Mesothelial cell of epicardium (in vitro differentiated cells): ENCODE data around the gene MBOAT1. TPM values are rescaled to one million over a fixed set of nuclear protein-coding genes. Genes with fewer than 3 reads are reported as not detected.

Source experiments
- DNase-seq, 2 experiments: peaks; one replicate each; pipeline ENCODE4 v3.0.0; 2021; ENCODE audit warnings: low spot score in 2 of 2; ENCODE audit not compliant: unreplicated experiment in 2 of 2
- H3K27ac Mint-ChIP-seq: 2 replicates; pipeline ENCODE4 v1.8.0; 2021; ENCODE audit warnings: mixed read lengths
- H3K27me3 Mint-ChIP-seq: 2 replicates; pipeline ENCODE4 v1.8.0; 2021; ENCODE audit warnings: low read depth, mixed read lengths
- H3K36me3 Mint-ChIP-seq: 2 replicates; pipeline ENCODE4 v1.8.0; 2021; ENCODE audit warnings: mixed read lengths
- H3K4me1 Mint-ChIP-seq: 2 replicates; pipeline ENCODE4 v1.8.0; 2021; ENCODE audit warnings: mixed read lengths
- H3K4me3 Mint-ChIP-seq: 2 replicates; pipeline ENCODE4 v1.8.0; 2021; ENCODE audit warnings: mild to moderate bottlenecking, moderate library complexity, mixed read lengths
- H3K9me3 Mint-ChIP-seq: 2 replicates; pipeline ENCODE4 v1.8.0; 2021; ENCODE audit warnings: mixed read lengths
- CTCF ChIP-seq: fragments of 200-600 bp; sonication (generic); IDR thresholded peaks from one replicate; pipeline ENCODE4 v1.5.0; 2021; ENCODE audit warnings: antibody characterized with exemption; ENCODE audit not compliant: unreplicated experiment
- total RNA-seq: library from RNA; stranded (reverse); gene quantifications from 3 replicates; pipeline ENCODE4 v1.2.1, GENCODE V29; 2021

Gene MBOAT1
- total RNA-seq, 1 donor from 2014 or later = 23.5 TPM

- H3K4me3 Mint-ChIP-seq = no peak overlapping the region
- no peak overlapping the region for H3K27ac Mint-ChIP-seq
- no peak for TF ChIP-seq CTCF
- H3K9me3 Mint-ChIP-seq = no peaks in the 10 kb centered on the region
- H3K36me3 Mint-ChIP-seq = no peaks in the 10 kb centered on the region
- H3K27me3 Mint-ChIP-seq = no peaks in the 10 kb centered on the region
- no peak for DNase-seq
- no peaks in the 10 kb centered on the region for H3K4me1 Mint-ChIP-seq
These were observed 38.2 kb downstream of the MBOAT1 start for GRCh38 chr6:20173833-20174792.

GRCh38 chr6:20172842-20173456, 39.3 kb downstream of the MBOAT1 start:
- no peak for TF ChIP-seq CTCF
- Mint-ChIP-seq H3K4me3 (no peak overlapping the region), H3K36me3 (no peaks in the 10 kb centered on the region), H3K27ac (no peak overlapping the region), H3K27me3 (no peaks in the 10 kb centered on the region), H3K4me1 (no peaks in the 10 kb centered on the region), H3K9me3 (no peaks in the 10 kb centered on the region)
- DNase-seq = no peak

GRCh38 chr6:20170455-20171148, 41.7 kb downstream of the MBOAT1 start:
- no peak for DNase-seq
- no peaks in the 10 kb centered on the region for H3K4me1 Mint-ChIP-seq
- no peaks in the 10 kb centered on the region for H3K9me3 Mint-ChIP-seq
- no peaks in the 10 kb centered on the region for H3K27me3 Mint-ChIP-seq
- no peak for TF ChIP-seq CTCF
- H3K4me3 Mint-ChIP-seq = no peak overlapping the region
- no peak overlapping the region for H3K27ac Mint-ChIP-seq
- H3K36me3 Mint-ChIP-seq = peaks cover 6% of the 10 kb centered on the region

GRCh38 chr6:20169786-20170185, 42.5 kb downstream of the MBOAT1 start:
- TF ChIP-seq CTCF = no peak
- no peak overlapping the region for H3K27ac Mint-ChIP-seq
- H3K4me1 Mint-ChIP-seq = no peaks in the 10 kb centered on the region
- no peaks in the 10 kb centered on the region for H3K9me3 Mint-ChIP-seq
- H3K36me3 Mint-ChIP-seq = peaks cover 6% of the 10 kb centered on the region
- H3K4me3 Mint-ChIP-seq = no peak overlapping the region
- H3K27me3 Mint-ChIP-seq = no peaks in the 10 kb centered on the region
- no peak for DNase-seq

GRCh38 chr6:20169119-20169557, 43.1 kb downstream of the MBOAT1 start:
- Mint-ChIP-seq H3K27me3 (no peaks in the 10 kb centered on the region), H3K9me3 (no peaks in the 10 kb centered on the region), H3K4me1 (no peaks in the 10 kb centered on the region), H3K27ac (no peak overlapping the region), H3K4me3 (no peak overlapping the region), H3K36me3 (peaks cover 6% of the 10 kb centered on the region)
- no peak for DNase-seq
- no peak for TF ChIP-seq CTCF
